AG10803 (cell line): Measurements from ENCODE around the gene RDX.
"Not testable (repeated sequence)": the region's sequence is repeated elsewhere in the genome, so short reads cannot be mapped to it uniquely, and the experiment has no call there.

ENCODE experiments used
- DNase-seq: peaks from one replicate; pipeline ENCODE4 v3.0.0; 2010; ENCODE audit warnings: low read depth
- H3K4me3 ChIP-seq: 2 replicates; pipeline ENCODE4 v1.5.1; 2011; ENCODE audit warnings: mild to moderate bottlenecking, low read length, control low read depth
- TF ChIP-seq, protein P1 (sequence below): conservative IDR thresholded peaks from 2 replicates; pipeline ENCODE4 v1.5.1; 2011; ENCODE audit warnings: mild to moderate bottlenecking, low read length, control low read depth, inconsistent platforms

Gene RDX

DNA sequence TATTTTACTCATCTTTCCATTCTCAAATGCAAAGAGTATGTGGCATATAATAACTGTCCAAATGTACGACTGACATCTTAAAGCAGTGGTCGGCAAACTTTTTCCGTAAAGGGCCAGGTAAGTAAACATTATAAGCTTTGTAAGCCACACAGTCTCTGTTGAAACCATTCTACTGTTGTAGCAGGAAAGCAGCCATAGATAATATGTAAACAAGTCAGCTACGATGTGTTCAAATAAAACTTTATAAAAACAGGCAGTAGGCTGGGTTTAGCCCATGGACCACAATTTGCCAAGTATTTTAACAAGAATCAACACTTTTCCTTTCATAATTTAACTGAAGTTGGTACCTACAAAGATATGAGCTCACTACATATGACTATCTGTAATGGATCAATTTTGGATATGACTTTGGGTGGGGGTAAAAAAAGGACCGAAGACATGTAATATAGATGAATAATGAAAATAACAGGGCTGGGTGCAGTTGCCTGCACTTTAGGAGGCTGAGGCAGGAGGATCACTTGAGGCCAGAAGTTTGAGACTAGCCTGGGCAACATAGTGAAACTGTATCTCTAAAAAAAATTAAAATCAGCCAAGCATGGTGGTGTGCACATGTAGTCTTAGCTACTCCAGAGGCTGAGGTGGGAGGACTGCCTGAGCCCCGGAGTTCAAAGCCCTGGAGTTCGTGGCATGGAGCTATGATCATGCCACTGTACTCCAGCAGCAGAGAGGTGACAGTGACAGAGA, 5.7 kb downstream of the RDX start:
- TF ChIP-seq, protein P1, sequence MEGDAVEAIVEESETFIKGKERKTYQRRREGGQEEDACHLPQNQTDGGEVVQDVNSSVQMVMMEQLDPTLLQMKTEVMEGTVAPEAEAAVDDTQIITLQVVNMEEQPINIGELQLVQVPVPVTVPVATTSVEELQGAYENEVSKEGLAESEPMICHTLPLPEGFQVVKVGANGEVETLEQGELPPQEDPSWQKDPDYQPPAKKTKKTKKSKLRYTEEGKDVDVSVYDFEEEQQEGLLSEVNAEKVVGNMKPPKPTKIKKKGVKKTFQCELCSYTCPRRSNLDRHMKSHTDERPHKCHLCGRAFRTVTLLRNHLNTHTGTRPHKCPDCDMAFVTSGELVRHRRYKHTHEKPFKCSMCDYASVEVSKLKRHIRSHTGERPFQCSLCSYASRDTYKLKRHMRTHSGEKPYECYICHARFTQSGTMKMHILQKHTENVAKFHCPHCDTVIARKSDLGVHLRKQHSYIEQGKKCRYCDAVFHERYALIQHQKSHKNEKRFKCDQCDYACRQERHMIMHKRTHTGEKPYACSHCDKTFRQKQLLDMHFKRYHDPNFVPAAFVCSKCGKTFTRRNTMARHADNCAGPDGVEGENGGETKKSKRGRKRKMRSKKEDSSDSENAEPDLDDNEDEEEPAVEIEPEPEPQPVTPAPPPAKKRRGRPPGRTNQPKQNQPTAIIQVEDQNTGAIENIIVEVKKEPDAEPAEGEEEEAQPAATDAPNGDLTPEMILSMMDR: no peak
- no peak overlapping the region for H3K4me3 ChIP-seq

DNA sequence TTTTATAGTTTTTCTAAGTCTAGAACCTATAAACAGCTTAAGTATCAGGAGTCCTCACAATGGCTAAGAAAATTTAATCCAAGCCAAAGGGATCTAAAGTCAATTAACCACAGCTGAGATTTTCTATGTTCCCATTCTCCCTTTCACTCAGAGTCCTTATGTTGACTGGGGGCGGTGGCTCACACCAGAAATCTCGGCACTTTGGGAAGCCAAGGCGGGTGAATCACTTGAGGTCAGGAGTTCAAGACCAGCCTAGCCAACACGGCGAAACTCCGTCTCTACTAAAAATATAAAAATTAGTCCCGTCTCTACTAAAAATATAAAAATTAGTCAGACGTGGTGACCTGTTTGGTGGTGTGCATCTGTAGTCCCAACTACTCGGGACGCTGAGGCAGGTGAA, 6.9 kb downstream of the RDX start:
- no peak overlapping the region for H3K4me3 ChIP-seq
- no peak for DNase-seq
- TF ChIP-seq, protein P1: no peak

More for the DNA sequence above, 5.7 kb downstream of the RDX start:
- DNase-seq: no peak

- TF ChIP-seq, protein P1: no peak
- no peak for DNase-seq
These were observed 8.9 kb downstream of the RDX start for GRCh38 chr11:110287537-110287936.

DNA sequence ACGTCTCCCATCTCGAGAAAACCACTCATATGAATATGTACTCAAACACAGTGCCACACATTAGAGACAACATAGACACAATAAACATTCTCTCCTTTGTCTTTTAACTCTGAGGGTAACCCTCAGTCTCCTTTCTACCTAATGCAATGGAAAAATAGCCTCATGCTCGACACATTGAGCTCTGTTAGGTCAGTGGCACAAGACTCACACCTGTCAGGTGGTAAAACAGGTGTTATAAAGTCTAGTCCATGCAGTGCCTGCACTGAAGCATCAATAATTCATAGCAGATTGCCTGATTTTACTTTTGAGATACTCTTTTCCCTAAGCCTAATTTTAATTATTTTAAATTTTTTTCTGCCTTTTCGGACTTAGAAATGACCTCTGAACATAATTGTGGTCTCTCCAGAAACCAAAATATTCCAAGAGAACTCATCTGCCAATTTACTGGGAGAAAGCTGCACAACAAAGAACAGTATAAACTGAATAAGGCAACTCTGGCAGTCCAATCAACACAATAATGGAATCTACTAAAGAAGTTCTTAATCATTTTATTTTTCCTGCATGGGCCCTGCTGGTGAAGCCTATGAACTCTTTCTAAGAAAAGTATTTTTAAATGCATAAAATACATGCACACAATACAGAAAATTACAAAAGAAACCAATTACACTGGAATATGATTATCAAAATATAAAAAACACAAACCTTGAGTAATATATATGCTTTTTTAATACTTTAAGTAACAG, 9.9 kb downstream of the RDX start:
- TF ChIP-seq, protein P1: no peak
- no peak for DNase-seq
- no peak overlapping the region for H3K4me3 ChIP-seq

More at GRCh38 chr11:110287537-110287936, 8.9 kb downstream of the RDX start:
- H3K4me3 ChIP-seq: no peak overlapping the region

GRCh38 chr11:110283862-110284261, 12.6 kb downstream of the RDX start:
- TF ChIP-seq, protein P1: no peak
- no peak overlapping the region for H3K4me3 ChIP-seq
- no peak for DNase-seq

DNA sequence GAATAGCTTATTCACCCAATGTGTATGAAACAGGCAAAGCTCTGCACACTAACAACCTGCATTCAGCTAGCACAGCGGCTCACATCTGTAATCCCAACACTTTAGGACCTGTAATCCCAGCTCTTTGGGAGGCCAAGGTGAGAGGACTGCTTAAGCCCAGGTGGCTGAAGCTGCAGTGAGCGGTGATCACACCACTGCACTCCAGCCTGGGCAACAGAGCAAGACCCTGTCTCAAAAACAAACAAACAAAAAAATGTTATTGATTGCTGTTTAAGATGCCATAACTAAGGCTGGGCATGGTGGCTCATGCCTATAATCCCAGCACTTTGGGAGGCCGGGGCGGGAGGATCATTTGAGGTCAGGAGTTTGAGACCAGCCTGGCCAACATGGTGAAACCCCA, 15.8 kb downstream of the RDX start:
- H3K4me3 ChIP-seq, DNase-seq: not testable (repeated sequence)

GRCh38 chr11:110279881-110280280, 16.5 kb downstream of the RDX start:
- H3K4me3 ChIP-seq: no peak overlapping the region
- no peak for DNase-seq
- TF ChIP-seq, protein P1: no peak
